Upper lobe of right lung (tissue), 1 donor: ENCODE data around the gene SYK. TPM values are rescaled to one million over a fixed set of nuclear protein-coding genes. Genes with fewer than 3 reads are reported as not detected.

Experiments used
- ATAC-seq: fragments of 200-7000 bp; cut with Tn5 transposase; one replicate; pipeline ENCODE4 v1.9.1; 2020; ENCODE audit warnings: mild to moderate bottlenecking, moderate library complexity
- DNase-seq: peaks from one replicate; pipeline ENCODE4 v3.0.0-alpha.2; 2020
- H3K27ac ChIP-seq: fragments of 200-600 bp; one replicate; pipeline ENCODE4 v1.8.0; 2022
- H3K27me3 ChIP-seq: fragments of 200-600 bp; one replicate; pipeline ENCODE4 v1.8.0; 2022; ENCODE audit warnings: mild to moderate bottlenecking
- H3K36me3 ChIP-seq: fragments of 200-600 bp; one replicate; pipeline ENCODE4 v1.8.0; 2022
- H3K4me1 ChIP-seq: fragments of 200-600 bp; one replicate; pipeline ENCODE4 v1.8.0; 2022
- H3K4me3 ChIP-seq: fragments of 200-600 bp; one replicate; pipeline ENCODE4 v1.8.0; 2022; ENCODE audit warnings: mild to moderate bottlenecking
- H3K9me3 ChIP-seq: fragments of 200-600 bp; one replicate; pipeline ENCODE4 v1.8.0; 2022
- intact Hi-C: fragments of 100-400 bp; cut with DNase I; formaldehyde crosslinking; loops from one replicate; pipeline ENCODE4 v1.11.0; 2022
- total RNA-seq: library from RNA; stranded (reverse); fragmentation: NEBNext Ultra II Directional; extraction: Animal tissue kit (Norgen Biotek cat#: 25700); gene quantifications from one replicate; pipeline ENCODE4 v1.2.1, GENCODE V29; 2021
- TF ChIP-seq, protein P1 (sequence below): fragments of 200-600 bp; IDR thresholded peaks from one replicate; pipeline ENCODE4 v1.8.0; 2022; ENCODE audit warnings: antibody characterized with exemption
- donor health status: DM: no; HTN: yes; CAD: no; lungs with severe emphysema.

The SYK gene
- total RNA-seq, 1 donor from 2014 or later = 63.8 TPM

DNA sequence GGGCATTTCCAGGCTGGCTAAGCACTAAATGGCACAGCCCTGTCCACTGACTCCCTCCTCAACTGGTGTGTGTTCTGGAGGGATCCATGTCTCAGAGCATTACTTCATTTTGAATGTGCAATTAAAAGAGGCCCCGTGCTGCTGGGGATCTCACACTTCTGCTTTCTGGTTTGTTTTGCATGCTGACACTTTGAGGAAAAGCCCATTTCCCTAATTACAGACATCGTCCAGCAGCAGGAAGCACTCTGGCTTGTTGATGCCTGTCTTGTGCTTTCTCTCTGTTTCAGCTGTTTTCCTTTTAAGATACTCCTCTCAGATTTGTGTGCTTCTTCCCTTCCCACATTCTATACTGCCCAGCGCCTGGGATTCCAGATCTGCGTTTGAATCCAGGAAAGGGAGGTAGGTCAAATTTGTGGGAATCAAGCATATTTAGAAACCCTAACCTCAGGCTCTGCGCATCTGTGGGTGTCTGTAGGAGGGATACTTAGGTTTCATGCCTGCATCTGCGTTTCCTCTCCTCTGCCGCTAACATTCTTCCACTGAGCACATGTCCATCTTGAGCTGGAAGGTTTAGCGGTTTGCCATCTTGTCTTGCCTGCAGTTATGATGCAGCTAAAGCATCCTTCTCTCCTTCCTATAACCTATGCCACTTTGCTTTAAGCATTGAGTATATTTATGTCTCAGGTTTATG is 25.7 kb downstream of the SYK start:
- Histone ChIP-seq H3K36me3 (no peaks in the 10 kb centered on the region), H3K9me3 (no peaks in the 10 kb centered on the region), H3K27ac (no peak overlapping the region), H3K4me3 (no peak overlapping the region), H3K27me3 (no peaks in the 10 kb centered on the region), H3K4me1 (no peaks in the 10 kb centered on the region)
- ATAC-seq (peak; percentile 87), DNase-seq (no peak)
- TF ChIP-seq, protein P1, sequence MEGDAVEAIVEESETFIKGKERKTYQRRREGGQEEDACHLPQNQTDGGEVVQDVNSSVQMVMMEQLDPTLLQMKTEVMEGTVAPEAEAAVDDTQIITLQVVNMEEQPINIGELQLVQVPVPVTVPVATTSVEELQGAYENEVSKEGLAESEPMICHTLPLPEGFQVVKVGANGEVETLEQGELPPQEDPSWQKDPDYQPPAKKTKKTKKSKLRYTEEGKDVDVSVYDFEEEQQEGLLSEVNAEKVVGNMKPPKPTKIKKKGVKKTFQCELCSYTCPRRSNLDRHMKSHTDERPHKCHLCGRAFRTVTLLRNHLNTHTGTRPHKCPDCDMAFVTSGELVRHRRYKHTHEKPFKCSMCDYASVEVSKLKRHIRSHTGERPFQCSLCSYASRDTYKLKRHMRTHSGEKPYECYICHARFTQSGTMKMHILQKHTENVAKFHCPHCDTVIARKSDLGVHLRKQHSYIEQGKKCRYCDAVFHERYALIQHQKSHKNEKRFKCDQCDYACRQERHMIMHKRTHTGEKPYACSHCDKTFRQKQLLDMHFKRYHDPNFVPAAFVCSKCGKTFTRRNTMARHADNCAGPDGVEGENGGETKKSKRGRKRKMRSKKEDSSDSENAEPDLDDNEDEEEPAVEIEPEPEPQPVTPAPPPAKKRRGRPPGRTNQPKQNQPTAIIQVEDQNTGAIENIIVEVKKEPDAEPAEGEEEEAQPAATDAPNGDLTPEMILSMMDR = no peak
- intact Hi-C loops = no loop called here

DNA sequence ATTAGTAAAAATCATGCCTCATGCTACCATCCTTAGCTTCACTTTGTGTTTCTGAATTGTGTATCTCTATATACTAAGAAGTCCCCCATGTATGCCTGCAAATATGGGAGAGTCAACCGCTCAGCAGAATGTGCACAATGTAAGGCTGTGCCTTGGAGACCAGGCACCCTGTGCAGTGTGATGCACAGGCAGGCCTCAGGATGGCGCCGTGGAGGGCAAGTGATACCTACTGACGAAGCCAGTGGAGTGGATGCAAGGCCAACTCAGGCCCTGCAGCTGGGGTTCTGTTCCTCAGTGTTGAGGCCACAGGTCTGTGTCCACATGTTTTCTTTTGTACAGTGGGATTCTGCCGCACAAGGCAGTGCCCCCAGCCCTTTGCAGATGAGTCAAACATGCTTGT is 28.4 kb downstream of the SYK start:
- H3K4me3 ChIP-seq = no peak overlapping the region
- H3K9me3 ChIP-seq = no peaks in the 10 kb centered on the region
- intact Hi-C loops = no loop called here
- DNase-seq = no peak
- H3K27me3 ChIP-seq = no peaks in the 10 kb centered on the region
- H3K27ac ChIP-seq = no peak overlapping the region
- H3K4me1 ChIP-seq = no peaks in the 10 kb centered on the region
- TF ChIP-seq, protein P1 = no peak
- ATAC-seq = no peak
- no peaks in the 10 kb centered on the region for H3K36me3 ChIP-seq

DNA sequence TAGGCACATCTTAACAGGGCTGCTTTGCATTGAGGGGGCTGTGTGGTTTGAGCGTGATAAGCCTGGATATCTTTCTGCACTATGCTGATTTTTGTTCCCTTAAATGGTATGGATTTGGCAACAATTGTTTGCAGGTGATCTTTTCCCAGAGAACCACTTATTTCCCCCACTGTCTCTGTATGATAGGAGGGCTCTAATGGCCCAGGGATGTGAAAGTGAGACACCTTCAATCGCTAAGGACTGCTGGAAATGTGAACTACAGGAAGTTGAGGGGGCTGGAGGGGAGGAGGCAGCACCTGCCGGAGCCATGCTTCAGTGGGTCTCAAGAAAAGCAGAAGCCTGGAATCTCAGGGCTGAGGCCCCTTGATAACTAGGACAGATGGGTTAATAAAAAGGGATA is 29.4 kb downstream of the SYK start:
- intact Hi-C loops = no loop called here
- Histone ChIP-seq H3K27ac (no peak overlapping the region), H3K27me3 (no peaks in the 10 kb centered on the region), H3K9me3 (no peaks in the 10 kb centered on the region), H3K36me3 (no peaks in the 10 kb centered on the region), H3K4me1 (no peaks in the 10 kb centered on the region), H3K4me3 (no peak overlapping the region)
- DNase-seq = no peak
- ATAC-seq = no peak
- TF ChIP-seq, protein P1 = no peak

DNA sequence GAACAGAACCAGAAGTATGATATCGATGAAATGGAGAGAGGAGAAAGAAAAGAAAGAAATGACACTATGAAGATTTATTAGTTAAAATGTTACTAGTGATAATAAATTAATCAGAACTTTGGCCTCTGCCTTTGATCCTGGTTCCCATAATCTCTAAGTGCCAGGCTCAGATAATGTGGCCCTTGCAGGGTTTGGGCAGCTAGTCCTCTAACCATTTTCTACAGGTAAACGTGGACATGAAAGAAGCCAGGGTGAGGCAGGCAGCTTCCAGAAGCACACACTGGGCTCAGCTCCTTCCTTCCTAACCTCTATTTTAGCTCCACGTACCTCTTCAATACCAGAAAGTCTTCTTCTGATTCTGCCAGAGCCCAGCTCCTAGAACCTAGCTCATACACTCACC is 30.6 kb downstream of the SYK start:
- TF ChIP-seq, protein P1 = no peak
- no peaks in the 10 kb centered on the region for H3K27me3 ChIP-seq
- H3K4me1 ChIP-seq = no peaks in the 10 kb centered on the region
- no peaks in the 10 kb centered on the region for H3K9me3 ChIP-seq
- no peak for DNase-seq
- H3K27ac ChIP-seq = no peak overlapping the region
- intact Hi-C loops = no loop called here
- no peaks in the 10 kb centered on the region for H3K36me3 ChIP-seq
- H3K4me3 ChIP-seq = no peak overlapping the region
- ATAC-seq = no peak

DNA sequence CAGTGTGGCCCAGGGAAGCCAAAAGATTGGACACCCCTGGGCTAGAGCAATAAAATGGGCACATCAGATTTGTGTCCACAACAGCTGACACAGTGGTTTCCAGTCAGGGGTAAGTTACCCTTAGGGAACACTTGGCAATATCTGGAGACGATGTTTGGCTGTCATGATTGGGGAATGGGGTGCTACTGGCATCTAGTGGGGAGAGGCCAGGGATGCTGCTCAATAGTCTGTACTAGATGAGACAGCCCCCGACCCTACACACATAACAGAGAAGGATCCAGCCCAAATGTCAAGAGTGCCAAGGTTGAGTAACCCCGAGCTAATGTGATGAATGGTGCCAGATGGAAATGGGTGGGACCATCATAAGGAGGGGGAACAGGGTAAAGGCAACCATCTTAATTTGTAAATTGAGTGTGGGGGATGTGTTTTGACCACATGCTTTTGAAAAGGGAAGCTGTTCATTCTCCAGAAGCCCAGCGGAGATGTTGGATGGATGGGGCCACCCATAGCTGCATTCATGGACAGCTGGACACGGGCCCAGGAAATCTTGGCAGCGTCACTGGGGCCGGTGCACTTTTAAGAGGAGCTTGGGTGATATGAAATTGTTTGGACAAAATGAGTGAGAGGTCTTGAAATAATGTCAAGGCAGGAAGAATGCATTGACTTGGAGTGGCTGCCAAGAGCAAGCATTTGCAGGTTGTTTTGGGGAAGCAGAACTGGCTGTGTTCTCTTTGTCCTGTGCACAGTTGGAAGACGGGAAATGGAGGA is 33.4 kb downstream of the SYK start:
- Histone ChIP-seq H3K27ac (no peak overlapping the region), H3K4me3 (no peak overlapping the region), H3K27me3 (no peaks in the 10 kb centered on the region), H3K4me1 (no peaks in the 10 kb centered on the region), H3K9me3 (no peaks in the 10 kb centered on the region), H3K36me3 (no peaks in the 10 kb centered on the region)
- TF ChIP-seq, protein P1 = no peak
- DNase-seq (no peak), ATAC-seq (peak; percentile 39)
- intact Hi-C loops = no loop called here
